GM21423 (cell line): ENCODE measurements around the gene RITA1.

Experiments
- ATAC-seq: cut with Tn5 transposase; IDR thresholded peaks from one replicate; pipeline ENCODE4 v1.9.1; 2021; ENCODE audit warnings: mild to moderate bottlenecking, moderate library complexity; ENCODE audit not compliant: unreplicated experiment

RITA1 gene

GRCh38 chr12:113152835-113153814 lies 32.4 kb upstream of the RITA1 start:
- ATAC-seq, result no peak

GRCh38 chr12:113154351-113154973 lies 31.1 kb upstream of the RITA1 start:
- no peak for ATAC-seq

GRCh38 chr12:113155060-113155459 lies 30.5 kb upstream of the RITA1 start:
- ATAC-seq, result no peak

GRCh38 chr12:113155646-113156045 lies 29.9 kb upstream of the RITA1 start:
- no peak for ATAC-seq

- no peak for ATAC-seq
These were observed 28.2 kb upstream of the RITA1 start for GRCh38 chr12:113157218-113157859.

GRCh38 chr12:113158439-113159203 lies 26.9 kb upstream of the RITA1 start:
- ATAC-seq, result no peak

- no peak for ATAC-seq
These were observed 25.6 kb upstream of the RITA1 start for GRCh38 chr12:113159937-113160336.

- ATAC-seq, result no peak
These were observed 24.0 kb upstream of the RITA1 start for GRCh38 chr12:113161415-113162016.

- no peak for ATAC-seq
These were observed 23.2 kb upstream of the RITA1 start for GRCh38 chr12:113162102-113163029.

GRCh38 chr12:113163030-113163360 lies 22.5 kb upstream of the RITA1 start:
- no peak for ATAC-seq

- ATAC-seq, result no peak
These were observed 21.5 kb upstream of the RITA1 start for GRCh38 chr12:113164014-113164413.

- no peak for ATAC-seq
These were observed 19.7 kb upstream of the RITA1 start for GRCh38 chr12:113165521-113166450.

GRCh38 chr12:113167868-113168267 lies 17.7 kb upstream of the RITA1 start:
- ATAC-seq, result no peak

GRCh38 chr12:113169697-113170096 lies 15.8 kb upstream of the RITA1 start:
- no peak for ATAC-seq

- ATAC-seq, result no peak
These were observed 15.1 kb upstream of the RITA1 start for GRCh38 chr12:113170457-113170856.

- no peak for ATAC-seq
These were observed 14.6 kb upstream of the RITA1 start for GRCh38 chr12:113170926-113171325.

GRCh38 chr12:113171543-113171942 lies 14.0 kb upstream of the RITA1 start:
- ATAC-seq, result no peak

- ATAC-seq, result no peak
These were observed 13.3 kb upstream of the RITA1 start for GRCh38 chr12:113172185-113172584.
